Body of pancreas (tissue), 4 donors: ENCODE measurements around the gene DYNC1I2. TPM values are rescaled to one million over a fixed set of nuclear protein-coding genes. Genes with fewer than 3 reads are reported as not detected.

Source experiments
- ATAC-seq: fragments of 150-250 bp; one replicate; pipeline ENCODE4 v1.9.1; 2016
- DNase-seq, 4 donors: peaks; one replicate each; pipeline ENCODE4 v3.0.0-alpha.2; 2019
- H3K27ac ChIP-seq, 4 donors: fragments of 200-600 bp; sonication (generic); 1 replicate in 3 of 4; 2 replicates in 1 of 4; pipeline versions ENCODE4 v1.5.1 to v1.6.1; 2016 to 2019; ENCODE audit warnings: mild to moderate bottlenecking in 1 of 4, mixed read lengths in 1 of 4, moderate library complexity in 1 of 4
- H3K27me3 ChIP-seq, 2 donors: fragments of 200-600 bp; sonication (generic); one replicate each; pipeline ENCODE4 v1.6.0; 2016; ENCODE audit warnings: mild to moderate bottlenecking in 1 of 2
- H3K36me3 ChIP-seq, 2 donors: fragments of 200-600 bp; sonication (generic); replicated peaks in 1 of 2; 2 replicates each; pipeline ENCODE4 v1.5.1; 2016; ENCODE audit warnings: low read depth in 2 of 2; ENCODE audit not compliant: insufficient read depth in 1 of 2
- H3K4me1 ChIP-seq: fragments of 200-600 bp; sonication (generic); one replicate; pipeline ENCODE4 v1.6.0; 2016
- H3K4me3 ChIP-seq, 2 donors: fragments of 200-600 bp; sonication (generic); 1 replicate in 1 of 2; 2 replicates in 1 of 2; pipeline ENCODE4 v1.5.1; 2016 to 2019
- H3K9me3 ChIP-seq, 3 donors: fragments of 200-600 bp; sonication (generic); 1 replicate in 2 of 3; 2 replicates in 1 of 3; pipeline ENCODE4 v1.5.1; 2016
- CTCF ChIP-seq, 7 experiments: fragments of 450-650 bp in 4 of 7; fragments of 200-600 bp in 3 of 7; sonication (generic) in 3 of 7; IDR thresholded peaks; one replicate each; pipeline ENCODE4 v1.5.1; 2016 to 2019; ENCODE audit warnings: antibody characterized with exemption in 7 of 7
- POLR2A ChIP-seq, 3 donors: fragments of 450-650 bp; IDR thresholded peaks; one replicate each; pipeline ENCODE4 v1.6.1; 2016; ENCODE audit warnings: antibody characterized with exemption in 3 of 3, mild to moderate bottlenecking in 2 of 3
- WGBS, 2 donors: methylation state at CpG; one replicate each; pipeline ENCODE4 v1.1.5; 2017; 5-methylcytosine and 5-hydroxymethylcytosine counted together
- intact Hi-C: fragments of 100-400 bp; cut with DNase I; formaldehyde crosslinking; loops from one replicate; pipeline ENCODE4 v1.15.1; 2023
- total RNA-seq, 2 donors: library from RNA; depleted of rRNA; stranded (reverse); fragments of >200 nt; gene quantifications; one replicate each; pipeline ENCODE4 v1.1.0, GENCODE V29; 2016

DYNC1I2 gene
- total RNA-seq, 2 donors from 2014 or later: 34.6 to 52.7 TPM

GRCh38 chr2:171667041-171667440, 20.2 kb upstream of the DYNC1I2 start:
- Histone ChIP-seq H3K27me3 (no peaks in the 10 kb centered on the region), H3K4me3 (no peak overlapping the region), H3K9me3 (no peaks in the 10 kb centered on the region), H3K4me1 (no peaks in the 10 kb centered on the region), H3K27ac (no peak overlapping the region), H3K36me3 (no peaks in the 10 kb centered on the region)
- ATAC-seq: no peak
- no peak for DNase-seq
- intact Hi-C loops: no loop called here
- no peak for TF ChIP-seq POLR2A (IDR thresholded peaks at IDR 0.05)
- no peak for TF ChIP-seq CTCF (IDR thresholded peaks at IDR 0.05)

- no peak overlapping the region for H3K27ac ChIP-seq
- intact Hi-C loops: no loop called here
- H3K36me3 ChIP-seq: no peaks in the 10 kb centered on the region
- H3K4me1 ChIP-seq: no peaks in the 10 kb centered on the region
- H3K9me3 ChIP-seq: no peaks in the 10 kb centered on the region
- DNase-seq (no peak), ATAC-seq (no peak)
- WGBS, 2 donors: 70 to 71% methylated on average over 5 of the region's 5 CpGs
- H3K27me3 ChIP-seq: no peaks in the 10 kb centered on the region
- TF ChIP-seq CTCF (IDR thresholded peaks at IDR 0.05): no peak
- TF ChIP-seq POLR2A (IDR thresholded peaks at IDR 0.05): no peak
- no peak overlapping the region for H3K4me3 ChIP-seq
Measured at GRCh38 chr2:171668183-171668582, 19.1 kb upstream of the DYNC1I2 start.

GRCh38 chr2:171669121-171669520, 18.1 kb upstream of the DYNC1I2 start:
- Histone ChIP-seq H3K27ac (no peak overlapping the region), H3K4me1 (no peaks in the 10 kb centered on the region), H3K4me3 (no peak overlapping the region), H3K27me3 (no peaks in the 10 kb centered on the region), H3K36me3 (no peaks in the 10 kb centered on the region), H3K9me3 (no peaks in the 10 kb centered on the region)
- intact Hi-C loops: no loop called here
- no peak for ATAC-seq
- WGBS, 2 donors: 30 to 40% methylated on average over 3 of the region's 3 CpGs
- DNase-seq: no peak
- TF ChIP-seq POLR2A (IDR thresholded peaks at IDR 0.05): no peak
- TF ChIP-seq CTCF (IDR thresholded peaks at IDR 0.05): no peak

GRCh38 chr2:171670655-171671054, 16.6 kb upstream of the DYNC1I2 start:
- no peak overlapping the region for H3K27ac ChIP-seq
- no peaks in the 10 kb centered on the region for H3K4me1 ChIP-seq
- TF ChIP-seq POLR2A (IDR thresholded peaks at IDR 0.05): no peak
- no peak for TF ChIP-seq CTCF (IDR thresholded peaks at IDR 0.05)
- no peaks in the 10 kb centered on the region for H3K27me3 ChIP-seq
- intact Hi-C loops: no loop called here
- H3K4me3 ChIP-seq: no peak overlapping the region
- DNase-seq: no peak
- H3K9me3 ChIP-seq: no peaks in the 10 kb centered on the region
- no peak for ATAC-seq
- H3K36me3 ChIP-seq: no peaks in the 10 kb centered on the region

GRCh38 chr2:171671867-171672266, 15.4 kb upstream of the DYNC1I2 start:
- no peak for ATAC-seq
- Histone ChIP-seq H3K9me3 (no peaks in the 10 kb centered on the region), H3K27me3 (no peaks in the 10 kb centered on the region), H3K4me3 (no peak overlapping the region), H3K4me1 (no peaks in the 10 kb centered on the region), H3K27ac (no peak overlapping the region), H3K36me3 (no peaks in the 10 kb centered on the region)
- no peak for DNase-seq
- 76 to 81% methylated on average over 7 of the region's 7 CpGs for WGBS, 2 donors
- intact Hi-C loops: no loop called here
- no peak for TF ChIP-seq CTCF (IDR thresholded peaks at IDR 0.05)
- no peak for TF ChIP-seq POLR2A (IDR thresholded peaks at IDR 0.05)
